CD14-positive monocyte (primary cell): ENCODE measurements around the gene C12orf43. TPM values are rescaled to one million over a fixed set of nuclear protein-coding genes. Genes with fewer than 3 reads are reported as not detected.

Experiments used
- DNase-seq, 3 donors: peaks; one replicate each; pipeline ENCODE4 v3.0.0-alpha.2; 2011 to 2022
- H2AFZ ChIP-seq: 2 replicates; pipeline ENCODE4 v1.6.0; 2012; ENCODE audit warnings: mild to moderate bottlenecking, low read depth, low read length, inconsistent platforms; ENCODE audit not compliant: insufficient read depth, poor library complexity, severe bottlenecking
- H3K27ac ChIP-seq, 2 donors: 1 replicate in 1 of 2; 2 replicates in 1 of 2; pipeline ENCODE4 v1.5.1; 2012 to 2013; ENCODE audit warnings: low read length in 2 of 2, control low read depth in 1 of 2, inconsistent platforms in 1 of 2, low read depth in 1 of 2, mild to moderate bottlenecking in 1 of 2
- H3K27me3 ChIP-seq, 2 donors: one replicate each; pipeline versions ENCODE4 v1.6.0 to v1.6.1; 2011 to 2013; ENCODE audit warnings: low read length in 2 of 2; ENCODE audit not compliant: control insufficient read depth in 2 of 2, insufficient read depth in 2 of 2
- H3K36me3 ChIP-seq, 2 donors: replicated peaks in 1 of 2; 1 replicate in 1 of 2; 2 replicates in 1 of 2; pipeline versions ENCODE4 v1.5.1 to v1.6.1; 2012 to 2013; ENCODE audit warnings: low read length in 2 of 2, control low read depth in 1 of 2, inconsistent platforms in 1 of 2, mild to moderate bottlenecking in 1 of 2; ENCODE audit not compliant: insufficient read depth in 2 of 2, control insufficient read depth in 1 of 2
- H3K4me1 ChIP-seq, 2 donors: 1 replicate in 1 of 2; 2 replicates in 1 of 2; pipeline versions ENCODE4 v1.5.1 to v1.6.1; 2012 to 2013; ENCODE audit warnings: low read length in 2 of 2, control low read depth in 1 of 2, inconsistent platforms in 1 of 2, mild to moderate bottlenecking in 1 of 2, moderate library complexity in 1 of 2; ENCODE audit not compliant: insufficient read depth in 2 of 2, control insufficient read depth in 1 of 2
- H3K4me2 ChIP-seq: replicated peaks from 2 replicates; pipeline ENCODE3; 2012; ENCODE audit warnings: low read length, moderate library complexity, mild to moderate bottlenecking; ENCODE audit not compliant: poor library complexity, severe bottlenecking; ENCODE audit errors: extremely low read depth
- H3K4me3 ChIP-seq, 3 experiments: fragments of 200-600 bp in 1 of 3; sonication (generic) in 1 of 3; replicated peaks in 1 of 3; 1 replicate in 2 of 3; 2 replicates in 1 of 3; pipeline ENCODE4 v1.5.1; 2011 to 2013; ENCODE audit warnings: low read length in 3 of 3, mild to moderate bottlenecking in 3 of 3, control low read depth in 2 of 3, low read depth in 2 of 3, inconsistent platforms in 1 of 3, moderate library complexity in 1 of 3
- H3K79me2 ChIP-seq: 2 replicates; pipeline ENCODE4 v1.6.0; 2012; ENCODE audit warnings: mild to moderate bottlenecking, control low read depth, inconsistent platforms, low read length, moderate library complexity; ENCODE audit not compliant: insufficient read depth
- H3K9ac ChIP-seq: 2 replicates; pipeline ENCODE4 v1.6.0; 2017; ENCODE audit warnings: low read length, mild to moderate bottlenecking; ENCODE audit not compliant: insufficient read depth, poor library complexity, severe bottlenecking
- H3K9me3 ChIP-seq, 2 donors: replicated peaks in 1 of 2; 1 replicate in 1 of 2; 2 replicates in 1 of 2; pipeline versions ENCODE4 v1.5.1 to v1.6.1; 2012 to 2013; ENCODE audit warnings: low read length in 2 of 2, control low read depth in 1 of 2; ENCODE audit not compliant: control insufficient read depth in 1 of 2, insufficient read depth in 1 of 2
- H4K20me1 ChIP-seq: 2 replicates; pipeline ENCODE4 v1.6.0; 2012; ENCODE audit warnings: mild to moderate bottlenecking, low read length, control low read depth, moderate library complexity; ENCODE audit not compliant: insufficient read depth
- H3K27ac Mint-ChIP-seq, 7 donors: one replicate each; pipeline ENCODE4 v1.8.0; 2020; ENCODE audit warnings: mild to moderate bottlenecking in 7 of 7, mixed read lengths in 7 of 7, moderate library complexity in 6 of 7, inconsistent platforms in 2 of 7
- H3K27me3 Mint-ChIP-seq, 3 donors: one replicate each; pipeline ENCODE4 v1.8.0; 2021 to 2022; ENCODE audit warnings: low read depth in 3 of 3, mild to moderate bottlenecking in 3 of 3, mixed read lengths in 3 of 3, moderate library complexity in 3 of 3, inconsistent platforms in 1 of 3
- H3K36me3 Mint-ChIP-seq, 2 donors: one replicate each; pipeline ENCODE4 v1.8.0; 2020; ENCODE audit warnings: mixed read lengths in 2 of 2, inconsistent platforms in 1 of 2, mild to moderate bottlenecking in 1 of 2
- H3K4me1 Mint-ChIP-seq: one replicate; pipeline ENCODE4 v1.8.0; 2020; ENCODE audit warnings: mild to moderate bottlenecking, mixed read lengths
- H3K4me3 Mint-ChIP-seq, 2 donors: one replicate each; pipeline ENCODE4 v1.8.0; 2020; ENCODE audit warnings: mild to moderate bottlenecking in 2 of 2, mixed read lengths in 2 of 2, moderate library complexity in 1 of 2
- H3K9me3 Mint-ChIP-seq, 7 donors: one replicate each; pipeline ENCODE4 v1.8.0; 2020 to 2022; ENCODE audit warnings: mixed read lengths in 7 of 7, mild to moderate bottlenecking in 6 of 7, moderate library complexity in 6 of 7, inconsistent platforms in 2 of 7
- CTCF ChIP-seq: fragments of 200-600 bp; IDR thresholded peaks from one replicate; pipeline ENCODE4 v1.8.0; 2022; ENCODE audit warnings: antibody characterized with exemption, mild to moderate bottlenecking
- WGBS: methylation state at CpG from one replicate; pipeline ENCODE4 v1.1.5; 2013; ENCODE audit warnings: missing lambda C conversion rate; ENCODE audit not compliant: insufficient coverage; 5-methylcytosine and 5-hydroxymethylcytosine counted together
- intact Hi-C, 2 donors: fragments of 100-400 bp; cut with micrococcal nuclease; formaldehyde crosslinking; loops; one replicate each; pipeline versions ENCODE4 v1.15.0 to v1.15.1; 2023
- polyA minus RNA-seq: library from RNA; depleted of rRNA, polyadenylated mRNA; stranded (reverse); fragments of >200 nt; gene quantifications from 2 replicates; pipeline ENCODE4 v1.2.3, GENCODE V29; 2012
- polyA plus RNA-seq, 3 donors: library from polyadenylated mRNA; depleted of rRNA in 1 of 3; unstranded in 2 of 3; stranded (reverse) in 1 of 3; fragments of 300-500 nt in 2 of 3; fragments of >200 nt in 1 of 3; fragmentation: Illumina TruSeq in 2 of 3; gene quantifications; 1 replicate in 2 of 3; 2 replicates in 1 of 3; pipeline ENCODE4 v1.2.3, GENCODE V29; 2012 to 2021
- total RNA-seq, 12 experiments: library from RNA in 1 of 12; stranded (reverse) in 1 of 12; fragments of 120-200 nt in 1 of 12; gene quantifications; one replicate each; pipeline ENCODE4 v1.2.4 and lab custom pipeline; 2013 to 2026; ENCODE audit warnings: mixed read lengths in 6 of 12, inconsistent platforms in 1 of 12

The C12orf43 gene
- 13.3 TPM for total RNA-seq (2013)
- polyA plus RNA-seq (10 to 100 TPM in 1 of 3 donors, 1 to 10 TPM in 2; 7.2 to 10.9 (median 9.6) TPM), polyA minus RNA-seq (9.6 and 14.7 TPM in 2 replicates), total RNA-seq (lab: John Stamatoyannopoulos, UW) (3.4 to 8.8 (median 6.4) reads per million in 11 experiments)

- Histone ChIP-seq H3K27me3 (no peaks in the 10 kb centered on the region), H3K79me2 (peaks cover 12% of the 10 kb centered on the region), H3K4me3 (peak within 1 kb of the TSS; percentile 84 to 91 (median 89)), H3K36me3 (peaks cover 10 to 22% of the 10 kb centered on the region in 2 donors), H3K4me2 (peak within 1 kb of the TSS; percentile 75), H4K20me1 (no peaks in the 10 kb centered on the region), H3K9ac (peak within 1 kb of the TSS; percentile 75), H3K9me3 (no peaks in the 10 kb centered on the region), H3K4me1 (peaks cover 7 to 8% of the 10 kb centered on the region in 2 donors), H3K27ac (peak within 1 kb of the TSS; percentile 73 to 83), H2AFZ (peak within 1 kb of the TSS; percentile 81)
- Mint-ChIP-seq H3K36me3 (peaks cover 24 to 30% of the 10 kb centered on the region in 2 donors), H3K9me3 (peaks cover 0 to 6% (median 3%) of the 10 kb centered on the region in 7 donors), H3K4me1 (peaks cover 13% of the 10 kb centered on the region), H3K27me3 (peaks cover 0 to 2% (median 0%) of the 10 kb centered on the region in 3 donors), H3K27ac (peak within 1 kb of the TSS; percentile 93 to 97 (median 96)), H3K4me3 (peak within 1 kb of the TSS; percentile 97 to 99)
- peak; percentile 83 to 91 (median 90) for DNase-seq
- 1% methylated on average over 30 of the region's 34 CpGs for WGBS
- TF ChIP-seq CTCF = no peak
- intact Hi-C loops = loop anchor here in 1 of 2 donors (5.0 kb wide), 1 partner anchor 46 kb away; no protein-coding TSS in a partner anchor
Measured at GRCh38 chr12:121015825-121016766, at the start of gene C12orf43. TSS of gene C12orf43 (minus strand) at chr12:121016487. CDS start at chr12:121016474, 13 bp downstream.

GRCh38 chr12:121065345-121065744 is 49.1 kb upstream of the C12orf43 start:
- H3K27ac Mint-ChIP-seq = no peak overlapping the region
- WGBS = 100% methylated on average over 1 of the region's 2 CpGs

More at GRCh38 chr12:121065345-121065744, 49.1 kb upstream of the C12orf43 start:
- H3K27ac ChIP-seq = no peak overlapping the region
- H4K20me1 ChIP-seq = no peaks in the 10 kb centered on the region
- no peaks in the 10 kb centered on the region for H3K36me3 ChIP-seq
- H3K4me1 ChIP-seq = peaks cover 6 to 7% of the 10 kb centered on the region in 2 donors
- no peak overlapping the region for H2AFZ ChIP-seq
- no peaks in the 10 kb centered on the region for H3K9me3 ChIP-seq
- no peaks in the 10 kb centered on the region for H3K9me3 Mint-ChIP-seq
- no peaks in the 10 kb centered on the region for H3K79me2 ChIP-seq
- TF ChIP-seq CTCF = no peak
- H3K36me3 Mint-ChIP-seq = no peaks in the 10 kb centered on the region
- intact Hi-C loops = no loop called here
- peaks cover 0 to 6% (median 2%) of the 10 kb centered on the region in 3 donors for H3K27me3 Mint-ChIP-seq
- no peak overlapping the region for H3K4me3 Mint-ChIP-seq
- H3K4me1 Mint-ChIP-seq = peaks cover 2% of the 10 kb centered on the region
- no peaks in the 10 kb centered on the region for H3K27me3 ChIP-seq
- no peak overlapping the region for H3K9ac ChIP-seq
- no peak for DNase-seq
- H3K4me2 ChIP-seq = no peak overlapping the region
- no peak overlapping the region for H3K4me3 ChIP-seq
